GM06990 (cell line): ENCODE measurements around the gene NDRG3.

Experiments used
- DNase-seq: peaks from one replicate; pipeline ENCODE4 v3.0.0-alpha.2; 2011; ENCODE audit not compliant: insufficient read length; ENCODE audit errors: extremely low read depth
- H3K27me3 ChIP-seq: replicated peaks from 2 replicates; pipeline ENCODE4 v1.6.0; 2011; ENCODE audit warnings: low read length; ENCODE audit not compliant: control insufficient read depth, insufficient read depth
- H3K36me3 ChIP-seq: 2 replicates; pipeline ENCODE4 v1.5.1; 2011; ENCODE audit warnings: low read length; ENCODE audit not compliant: control insufficient read depth, insufficient read depth
- H3K4me3 ChIP-seq: replicated peaks from 2 replicates; pipeline ENCODE4 v1.5.1; 2011; ENCODE audit warnings: low read depth, mild to moderate bottlenecking, control low read depth, low read length
- TF ChIP-seq, protein P1 (sequence below): IDR thresholded peaks from 2 replicates; pipeline ENCODE4 v1.5.1; 2011; ENCODE audit warnings: low read length, control low read depth, mild to moderate bottlenecking, inconsistent platforms; ENCODE audit not compliant: insufficient read depth, poor library complexity, severe bottlenecking

Gene NDRG3

GRCh38 chr20:36786663-36787062, 40.8 kb upstream of the NDRG3 start:
- Histone ChIP-seq H3K36me3 (peaks cover 4% of the 10 kb centered on the region), H3K4me3 (no peak overlapping the region), H3K27me3 (no peaks in the 10 kb centered on the region)
- DNase-seq: no peak
- TF ChIP-seq, protein P1, sequence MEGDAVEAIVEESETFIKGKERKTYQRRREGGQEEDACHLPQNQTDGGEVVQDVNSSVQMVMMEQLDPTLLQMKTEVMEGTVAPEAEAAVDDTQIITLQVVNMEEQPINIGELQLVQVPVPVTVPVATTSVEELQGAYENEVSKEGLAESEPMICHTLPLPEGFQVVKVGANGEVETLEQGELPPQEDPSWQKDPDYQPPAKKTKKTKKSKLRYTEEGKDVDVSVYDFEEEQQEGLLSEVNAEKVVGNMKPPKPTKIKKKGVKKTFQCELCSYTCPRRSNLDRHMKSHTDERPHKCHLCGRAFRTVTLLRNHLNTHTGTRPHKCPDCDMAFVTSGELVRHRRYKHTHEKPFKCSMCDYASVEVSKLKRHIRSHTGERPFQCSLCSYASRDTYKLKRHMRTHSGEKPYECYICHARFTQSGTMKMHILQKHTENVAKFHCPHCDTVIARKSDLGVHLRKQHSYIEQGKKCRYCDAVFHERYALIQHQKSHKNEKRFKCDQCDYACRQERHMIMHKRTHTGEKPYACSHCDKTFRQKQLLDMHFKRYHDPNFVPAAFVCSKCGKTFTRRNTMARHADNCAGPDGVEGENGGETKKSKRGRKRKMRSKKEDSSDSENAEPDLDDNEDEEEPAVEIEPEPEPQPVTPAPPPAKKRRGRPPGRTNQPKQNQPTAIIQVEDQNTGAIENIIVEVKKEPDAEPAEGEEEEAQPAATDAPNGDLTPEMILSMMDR: no peak

- TF ChIP-seq, protein P1: no peak
- peaks cover 2% of the 10 kb centered on the region for H3K36me3 ChIP-seq
These were observed 40.4 kb upstream of the NDRG3 start for GRCh38 chr20:36786246-36786645.

GRCh38 chr20:36785308-36785707, 39.4 kb upstream of the NDRG3 start:
- H3K4me3 ChIP-seq: no peak overlapping the region
- peaks cover 2% of the 10 kb centered on the region for H3K36me3 ChIP-seq
- DNase-seq: no peak
- TF ChIP-seq, protein P1: no peak
- no peaks in the 10 kb centered on the region for H3K27me3 ChIP-seq

More at GRCh38 chr20:36786246-36786645, 40.4 kb upstream of the NDRG3 start:
- no peak for DNase-seq
- H3K4me3 ChIP-seq: no peak overlapping the region
- no peaks in the 10 kb centered on the region for H3K27me3 ChIP-seq

GRCh38 chr20:36784900-36785299, 39.0 kb upstream of the NDRG3 start:
- TF ChIP-seq, protein P1: no peak
- Histone ChIP-seq H3K27me3 (no peaks in the 10 kb centered on the region), H3K36me3 (peaks cover 2% of the 10 kb centered on the region), H3K4me3 (no peak overlapping the region)
- DNase-seq: no peak

- peaks cover 2% of the 10 kb centered on the region for H3K36me3 ChIP-seq
- DNase-seq: no peak
- no peak overlapping the region for H3K4me3 ChIP-seq
These were observed 38.2 kb upstream of the NDRG3 start for GRCh38 chr20:36784116-36784515.

More at GRCh38 chr20:36784116-36784515, 38.2 kb upstream of the NDRG3 start:
- TF ChIP-seq, protein P1: no peak
- no peaks in the 10 kb centered on the region for H3K27me3 ChIP-seq
